H9 (cell line): ENCODE measurements around the gene ZNF260. TPM values are rescaled to one million over a fixed set of nuclear protein-coding genes. Genes with fewer than 3 reads are reported as not detected.

Experiments used
- DNase-seq: peaks from one replicate; pipeline ENCODE4 v3.0.0-alpha.2; 2017
- H2AFZ ChIP-seq: one replicate; pipeline ENCODE4 v1.6.1; 2013; ENCODE audit warnings: mild to moderate bottlenecking, low read length, control low read depth, moderate library complexity
- H2AK5ac ChIP-seq: 2 replicates; pipeline ENCODE4 v1.6.1; 2013; ENCODE audit warnings: low read length, control low read depth, mixed read lengths; ENCODE audit not compliant: insufficient read length
- H2BK120ac ChIP-seq: one replicate; pipeline ENCODE4 v1.6.1; 2013; ENCODE audit warnings: low read depth, mild to moderate bottlenecking, low read length, control low read depth, inconsistent platforms; ENCODE audit not compliant: poor library complexity, severe bottlenecking
- H2BK12ac ChIP-seq: 2 replicates; pipeline ENCODE4 v1.6.1; 2013; ENCODE audit warnings: low read length, control low read depth, mixed read lengths, low read depth; ENCODE audit not compliant: insufficient read length
- H2BK15ac ChIP-seq: 2 replicates; pipeline ENCODE4 v1.6.1; 2013; ENCODE audit warnings: low read depth, low read length, control low read depth
- H2BK20ac ChIP-seq: one replicate; pipeline ENCODE4 v1.6.1; 2013; ENCODE audit warnings: low read depth, mild to moderate bottlenecking, low read length, control low read depth, inconsistent platforms; ENCODE audit not compliant: poor library complexity, severe bottlenecking
- H2BK5ac ChIP-seq: 2 replicates; pipeline ENCODE4 v1.6.1; 2013; ENCODE audit warnings: low read length, control low read depth, mixed read lengths; ENCODE audit not compliant: insufficient read length
- H3K14ac ChIP-seq: 2 replicates; pipeline ENCODE4 v1.6.1; 2013; ENCODE audit warnings: low read length, control low read depth; ENCODE audit not compliant: insufficient read depth
- H3K18ac ChIP-seq: 2 replicates; pipeline ENCODE4 v1.6.1; 2013; ENCODE audit warnings: low read depth, mild to moderate bottlenecking, mixed read lengths, low read length, control low read depth; ENCODE audit not compliant: insufficient read length
- H3K23ac ChIP-seq: 2 replicates; pipeline ENCODE4 v1.6.1; 2013; ENCODE audit warnings: low read length, control low read depth, mixed read lengths, low read depth; ENCODE audit not compliant: insufficient read length
- H3K23me2 ChIP-seq: 2 replicates; pipeline ENCODE4 v1.6.1; 2013; ENCODE audit warnings: low read depth, mild to moderate bottlenecking, mixed read lengths, low read length, control low read depth; ENCODE audit not compliant: insufficient read length, poor library complexity, severe bottlenecking
- H3K27ac ChIP-seq: 2 replicates; pipeline ENCODE4 v1.5.1; 2013; ENCODE audit warnings: low read length, control low read depth, mixed read lengths, low read depth; ENCODE audit not compliant: insufficient read length
- H3K27me3 ChIP-seq: 2 replicates; pipeline ENCODE4 v1.6.1; 2013; ENCODE audit warnings: low read length, control low read depth, inconsistent platforms; ENCODE audit not compliant: insufficient read depth
- H3K4ac ChIP-seq: 2 replicates; pipeline ENCODE4 v1.6.1; 2013; ENCODE audit warnings: low read depth, mild to moderate bottlenecking, control low read depth, inconsistent platforms, low read length, moderate library complexity
- H3K4me1 ChIP-seq: 2 replicates; pipeline ENCODE4 v1.6.1; 2013; ENCODE audit warnings: low read length, control low read depth, inconsistent platforms; ENCODE audit not compliant: insufficient read depth
- H3K4me2 ChIP-seq: 2 replicates; pipeline ENCODE4 v1.6.1; 2013; ENCODE audit warnings: low read length, control low read depth, mixed read lengths; ENCODE audit not compliant: insufficient read length, insufficient read depth
- H3K56ac ChIP-seq: 2 replicates; pipeline ENCODE4 v1.6.1; 2013; ENCODE audit warnings: low read depth, mild to moderate bottlenecking, mixed read lengths, low read length, control low read depth; ENCODE audit not compliant: insufficient read length
- H3K79me1 ChIP-seq: 2 replicates; pipeline ENCODE4 v1.6.1; 2013; ENCODE audit warnings: low read depth, mild to moderate bottlenecking, moderate library complexity, low read length, control low read depth, inconsistent platforms; ENCODE audit not compliant: insufficient read depth, poor library complexity, severe bottlenecking
- H3K79me2 ChIP-seq: 2 replicates; pipeline ENCODE4 v1.6.1; 2013; ENCODE audit warnings: low read length, control low read depth, inconsistent platforms; ENCODE audit not compliant: insufficient read depth
- H3K9ac ChIP-seq: 2 replicates; pipeline ENCODE4 v1.6.1; 2013; ENCODE audit warnings: low read length, control low read depth, mixed read lengths; ENCODE audit not compliant: insufficient read length; ENCODE audit errors: extremely low read depth
- H3K9me3 ChIP-seq: one replicate; pipeline ENCODE4 v1.6.1; 2013; ENCODE audit warnings: low read depth, low read length, inconsistent platforms; ENCODE audit not compliant: control insufficient read depth
- H3T11ph ChIP-seq: one replicate; pipeline ENCODE4 v1.6.1; 2013; ENCODE audit warnings: mild to moderate bottlenecking, low read length, control low read depth, inconsistent platforms
- H4K20me1 ChIP-seq: one replicate; pipeline ENCODE4 v1.6.1; 2013; ENCODE audit not compliant: control insufficient read depth, insufficient read length, insufficient read depth
- H4K5ac ChIP-seq: 2 replicates; pipeline ENCODE4 v1.6.1; 2013; ENCODE audit warnings: low read depth, mild to moderate bottlenecking, mixed read lengths, low read length, control low read depth; ENCODE audit not compliant: insufficient read length
- H4K8ac ChIP-seq: replicated peaks from 2 replicates; pipeline ENCODE4 v1.6.1; 2013; ENCODE audit warnings: low read length, control low read depth, mixed read lengths, low read depth; ENCODE audit not compliant: insufficient read length
- H4K91ac ChIP-seq: 2 replicates; pipeline ENCODE4 v1.6.1; 2013; ENCODE audit warnings: low read depth, mild to moderate bottlenecking, moderate library complexity, mixed read lengths, low read length, control low read depth; ENCODE audit not compliant: insufficient read length
- H3K27ac Mint-ChIP-seq, 3 experiments: 2 replicates in 2 of 3; 3 replicates in 1 of 3; pipeline ENCODE4 v1.8.0; 2020 to 2021; ENCODE audit warnings: mixed read lengths in 3 of 3, mild to moderate bottlenecking in 1 of 3, moderate library complexity in 1 of 3
- H3K27me3 Mint-ChIP-seq: 2 replicates; pipeline ENCODE4 v1.8.0; 2021; ENCODE audit warnings: low read depth, mild to moderate bottlenecking, moderate library complexity, mixed read lengths
- H3K36me3 Mint-ChIP-seq, 3 experiments: 2 replicates in 2 of 3; 3 replicates in 1 of 3; pipeline ENCODE4 v1.8.0; 2020 to 2021; ENCODE audit warnings: low read depth in 3 of 3, mixed read lengths in 3 of 3; ENCODE audit not compliant: insufficient read depth in 1 of 3
- H3K4me1 Mint-ChIP-seq, 2 experiments: 2 replicates each; pipeline ENCODE4 v1.8.0; 2020; ENCODE audit warnings: mixed read lengths in 2 of 2
- H3K4me3 Mint-ChIP-seq, 2 experiments: 2 replicates in 1 of 2; 3 replicates in 1 of 2; pipeline ENCODE4 v1.8.0; 2020 to 2021; ENCODE audit warnings: mild to moderate bottlenecking in 2 of 2, mixed read lengths in 2 of 2, moderate library complexity in 1 of 2
- H3K9me3 Mint-ChIP-seq, 2 experiments: 2 replicates in 1 of 2; 3 replicates in 1 of 2; pipeline ENCODE4 v1.8.0; 2020; ENCODE audit warnings: mild to moderate bottlenecking in 2 of 2, mixed read lengths in 2 of 2, moderate library complexity in 1 of 2
- WGBS: extraction: QIAGEN DNeasy Blood & Tissue Kit; methylation state at CpG from one replicate; pipeline ENCODE4 v1.1.7; 2013; ENCODE audit warnings: missing lambda C conversion rate, low lambda C conversion rate, mixed read lengths; ENCODE audit not compliant: insufficient read length; ENCODE audit errors: extremely low coverage; 5-methylcytosine and 5-hydroxymethylcytosine counted together
- total RNA-seq: library from RNA; stranded (reverse); gene quantifications from 2 replicates; pipeline ENCODE4 v1.2.1, GENCODE V29; 2021
- TF ChIP-seq, protein P1 (sequence below): fragments of 200-600 bp; sonication (generic); conservative IDR thresholded peaks from 3 replicates; pipeline ENCODE4 v1.8.0; 2021; ENCODE audit warnings: antibody characterized with exemption, mild to moderate bottlenecking

ZNF260 gene
- total RNA-seq, 1 experiment from 2014 or later: 22.5 TPM

DNA sequence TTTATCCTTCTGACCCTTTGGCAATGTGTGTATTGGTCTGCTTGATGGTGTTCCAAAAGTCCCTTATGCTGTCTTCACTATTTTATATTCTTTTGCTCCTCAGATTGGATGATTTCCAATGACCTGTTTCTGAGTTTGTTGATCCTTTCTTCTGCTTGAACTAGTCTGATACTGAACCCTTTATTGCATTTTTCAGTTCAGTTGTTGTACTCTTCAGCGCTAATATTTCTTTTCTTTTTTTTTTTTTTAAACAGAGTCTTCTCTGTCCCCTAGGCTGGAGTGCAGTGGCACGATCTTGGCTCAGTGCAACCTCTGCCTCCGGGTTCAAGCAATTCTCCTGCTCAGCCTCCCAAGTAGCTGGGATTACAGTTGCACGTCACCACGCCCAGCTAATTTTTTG, 26.1 kb downstream of the ZNF260 start:
- H3K79me2 ChIP-seq: no peaks in the 10 kb centered on the region
- DNase-seq: no peak
- peaks cover 27% of the 10 kb centered on the region for H3K9me3 ChIP-seq
- no peaks in the 10 kb centered on the region for H3K79me1 ChIP-seq
- no peak overlapping the region for H4K8ac ChIP-seq
- Mint-ChIP-seq H3K9me3 (peaks cover 71 to 75% of the 10 kb centered on the region in 2 experiments), H3K4me1 (no peaks in the 10 kb centered on the region), H3K36me3 (peaks cover under 1 to 10% (median 3%) of the 10 kb centered on the region in 3 experiments), H3K4me3 (no peak overlapping the region), H3K27ac (no peak overlapping the region), H3K27me3 (peaks cover 9% of the 10 kb centered on the region)
- no peak overlapping the region for H3K14ac ChIP-seq
- no peak overlapping the region for H2BK12ac ChIP-seq
- no CpG with 5 or more reads among the region's 5 CpGs for WGBS
- H2BK20ac ChIP-seq: no peak overlapping the region
- H2AK5ac ChIP-seq: no peak overlapping the region
- no peaks in the 10 kb centered on the region for H3K4me1 ChIP-seq
- no peak overlapping the region for H4K5ac ChIP-seq
- no peaks in the 10 kb centered on the region for H3K23me2 ChIP-seq
- H3K27ac ChIP-seq: no peak overlapping the region
- no peak overlapping the region for H3T11ph ChIP-seq
- H3K4me2 ChIP-seq: no peak overlapping the region
- no peak overlapping the region for H4K91ac ChIP-seq
- no peak overlapping the region for H2BK15ac ChIP-seq
- no peak overlapping the region for H3K4ac ChIP-seq
- H3K27me3 ChIP-seq: no peaks in the 10 kb centered on the region
- no peaks in the 10 kb centered on the region for H4K20me1 ChIP-seq
- no peak overlapping the region for H3K18ac ChIP-seq
- no peak overlapping the region for H2AFZ ChIP-seq
- no peak overlapping the region for H3K9ac ChIP-seq
- no peak overlapping the region for H2BK5ac ChIP-seq
- H3K56ac ChIP-seq: no peak overlapping the region
- H3K23ac ChIP-seq: no peak overlapping the region
- TF ChIP-seq, protein P1, sequence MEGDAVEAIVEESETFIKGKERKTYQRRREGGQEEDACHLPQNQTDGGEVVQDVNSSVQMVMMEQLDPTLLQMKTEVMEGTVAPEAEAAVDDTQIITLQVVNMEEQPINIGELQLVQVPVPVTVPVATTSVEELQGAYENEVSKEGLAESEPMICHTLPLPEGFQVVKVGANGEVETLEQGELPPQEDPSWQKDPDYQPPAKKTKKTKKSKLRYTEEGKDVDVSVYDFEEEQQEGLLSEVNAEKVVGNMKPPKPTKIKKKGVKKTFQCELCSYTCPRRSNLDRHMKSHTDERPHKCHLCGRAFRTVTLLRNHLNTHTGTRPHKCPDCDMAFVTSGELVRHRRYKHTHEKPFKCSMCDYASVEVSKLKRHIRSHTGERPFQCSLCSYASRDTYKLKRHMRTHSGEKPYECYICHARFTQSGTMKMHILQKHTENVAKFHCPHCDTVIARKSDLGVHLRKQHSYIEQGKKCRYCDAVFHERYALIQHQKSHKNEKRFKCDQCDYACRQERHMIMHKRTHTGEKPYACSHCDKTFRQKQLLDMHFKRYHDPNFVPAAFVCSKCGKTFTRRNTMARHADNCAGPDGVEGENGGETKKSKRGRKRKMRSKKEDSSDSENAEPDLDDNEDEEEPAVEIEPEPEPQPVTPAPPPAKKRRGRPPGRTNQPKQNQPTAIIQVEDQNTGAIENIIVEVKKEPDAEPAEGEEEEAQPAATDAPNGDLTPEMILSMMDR: no peak
- no peak overlapping the region for H2BK120ac ChIP-seq
